HG02571 (cell line): ENCODE results near the gene ITGAV.

Experiments
- ATAC-seq: cut with Tn5 transposase; IDR thresholded peaks from one replicate; pipeline ENCODE4 v1.9.1; 2021; ENCODE audit warnings: mild to moderate bottlenecking, moderate library complexity; ENCODE audit not compliant: unreplicated experiment

ITGAV gene

DNA sequence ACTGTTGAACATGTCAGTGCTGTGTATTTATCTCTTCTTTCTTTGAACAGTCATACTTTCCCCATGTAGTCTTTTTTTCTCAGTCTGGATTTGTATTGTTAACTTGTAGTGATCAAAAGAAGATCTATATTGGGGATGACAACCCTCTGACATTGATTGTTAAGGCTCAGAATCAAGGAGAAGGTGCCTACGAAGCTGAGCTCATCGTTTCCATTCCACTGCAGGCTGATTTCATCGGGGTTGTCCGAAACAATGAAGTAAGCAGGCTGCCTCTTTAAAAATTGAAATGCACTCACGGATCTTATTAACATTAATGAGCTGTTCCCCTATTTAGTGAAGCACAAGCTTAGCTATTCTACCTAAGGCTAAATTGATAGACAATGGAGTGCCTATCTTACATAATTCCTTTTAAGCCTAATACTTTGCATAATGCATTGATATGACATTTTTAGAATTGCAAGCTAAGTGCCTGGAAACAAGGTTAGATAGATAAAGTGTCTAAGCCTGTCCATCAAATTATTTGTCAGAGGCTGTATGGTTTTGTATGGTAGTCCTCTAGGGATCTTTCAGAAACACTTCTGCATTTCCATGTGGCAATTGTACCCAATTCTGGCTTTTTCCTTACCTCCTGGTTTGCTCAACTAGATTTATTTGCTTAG, 74.7 kb downstream of the ITGAV start:
- ATAC-seq, result no peak

DNA sequence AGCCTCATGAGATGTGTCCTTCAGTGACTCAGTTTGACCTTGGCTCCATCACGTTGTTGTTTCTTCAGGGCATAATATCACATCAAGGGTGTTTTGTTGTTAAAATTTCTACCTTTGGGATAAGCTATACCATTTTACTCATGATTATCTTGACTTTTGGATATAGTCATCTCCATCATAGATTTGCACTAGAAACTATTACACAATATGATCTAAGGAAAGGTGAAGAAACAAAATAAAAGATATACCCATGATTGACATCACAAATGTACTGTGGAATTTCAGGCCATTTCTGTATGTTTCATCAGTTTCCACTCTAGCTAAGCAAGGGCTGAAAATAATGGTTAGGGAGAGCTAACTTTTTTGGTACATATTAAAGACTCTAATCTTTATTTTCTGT, 79.3 kb downstream of the ITGAV start:
- ATAC-seq, result no peak

DNA sequence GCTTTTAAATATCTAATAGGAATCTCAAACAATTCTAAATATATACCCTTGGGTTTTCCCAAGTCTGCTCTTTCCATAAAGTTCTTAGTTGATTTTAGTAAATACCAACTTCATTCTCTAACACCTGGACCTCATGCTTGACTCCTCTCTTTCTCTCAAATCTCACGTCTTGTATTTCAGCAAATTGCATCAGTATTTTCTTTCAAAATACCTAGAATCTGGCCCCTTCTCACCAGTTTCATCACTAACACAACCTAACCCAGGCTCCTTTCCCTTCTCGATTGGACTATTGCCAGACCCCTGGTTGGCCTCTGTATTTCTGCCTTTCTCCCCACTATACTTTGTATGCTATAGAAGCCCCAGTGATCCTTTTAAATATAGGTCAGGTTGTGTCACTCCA, 81.0 kb downstream of the ITGAV start:
- no peak for ATAC-seq

DNA sequence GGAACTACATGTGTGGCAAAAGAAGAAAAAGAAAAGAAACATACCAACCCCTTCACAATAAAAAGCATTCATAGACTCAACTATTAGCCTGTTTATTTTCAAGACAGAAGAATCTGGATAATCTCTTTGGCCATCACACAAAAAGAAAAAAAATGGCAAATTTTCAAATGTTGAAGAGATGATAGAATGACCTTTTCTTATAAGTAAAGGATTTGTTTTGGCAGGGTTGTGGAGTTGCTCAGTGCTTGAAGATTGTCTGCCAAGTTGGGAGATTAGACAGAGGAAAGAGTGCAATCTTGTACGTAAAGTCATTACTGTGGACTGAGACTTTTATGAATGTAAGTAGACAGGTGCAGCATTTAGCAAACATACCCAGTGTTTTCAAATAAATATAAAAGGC, 85.5 kb downstream of the ITGAV start:
- ATAC-seq, result no peak

DNA sequence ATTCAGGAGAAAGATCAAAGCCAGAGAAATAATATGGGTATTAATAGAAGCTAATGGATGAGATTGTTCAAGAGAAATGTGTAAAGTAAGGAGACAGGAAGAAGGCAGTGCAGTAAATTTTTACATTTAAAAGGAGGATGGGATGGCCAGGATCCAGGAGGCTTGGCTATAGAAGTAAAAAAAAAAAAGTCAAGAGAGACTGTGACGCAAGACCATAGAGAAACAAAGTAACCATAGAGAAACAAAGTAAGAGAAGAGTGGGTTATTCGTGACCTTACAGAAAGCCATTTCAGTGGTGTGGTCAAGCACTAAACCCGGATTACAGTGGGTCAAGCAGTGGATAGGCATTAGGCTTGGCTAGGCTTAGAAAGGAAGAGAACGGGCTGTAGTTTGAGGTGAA, 93.5 kb downstream of the ITGAV start:
- no peak for ATAC-seq

DNA sequence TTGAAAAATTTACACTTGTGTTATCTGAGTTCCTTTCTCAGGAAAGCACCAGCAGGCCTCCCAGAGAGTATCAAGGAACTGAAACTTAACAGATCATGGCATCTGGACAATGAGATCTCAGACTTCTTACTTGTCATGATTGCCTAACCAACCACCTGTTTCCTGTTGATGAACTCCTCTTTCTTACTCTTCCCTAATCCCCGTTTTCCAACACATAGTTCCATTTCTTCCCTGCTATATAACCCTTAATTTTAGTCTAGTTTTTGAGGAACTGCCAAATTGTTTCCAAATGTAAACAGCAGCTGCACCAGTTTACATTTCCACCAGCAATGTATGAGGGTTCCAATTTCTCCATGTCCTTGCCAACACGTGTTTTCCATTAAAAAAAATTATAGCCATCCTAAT, 98.0 kb downstream of the ITGAV start:
- ATAC-seq, result no peak

DNA sequence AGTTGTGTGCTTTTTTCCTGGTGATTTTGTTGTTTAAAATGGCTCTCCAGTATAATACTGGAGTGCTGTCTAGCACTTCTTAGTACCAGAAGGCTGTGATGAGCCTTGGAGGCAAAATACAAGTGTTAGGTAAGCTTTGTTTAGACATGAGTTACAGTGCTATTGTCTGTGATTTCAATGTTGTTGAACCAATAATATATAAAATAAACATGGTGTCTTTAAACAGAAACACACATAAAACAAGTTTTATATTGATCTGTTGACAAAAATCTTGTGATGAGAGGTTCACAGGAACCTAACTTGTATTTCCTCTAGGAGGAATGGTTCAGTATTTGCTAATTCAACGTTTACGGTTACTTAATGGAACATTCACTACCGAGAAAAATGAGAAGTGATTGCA, 99.0 kb downstream of the ITGAV start:
- no peak for ATAC-seq

DNA sequence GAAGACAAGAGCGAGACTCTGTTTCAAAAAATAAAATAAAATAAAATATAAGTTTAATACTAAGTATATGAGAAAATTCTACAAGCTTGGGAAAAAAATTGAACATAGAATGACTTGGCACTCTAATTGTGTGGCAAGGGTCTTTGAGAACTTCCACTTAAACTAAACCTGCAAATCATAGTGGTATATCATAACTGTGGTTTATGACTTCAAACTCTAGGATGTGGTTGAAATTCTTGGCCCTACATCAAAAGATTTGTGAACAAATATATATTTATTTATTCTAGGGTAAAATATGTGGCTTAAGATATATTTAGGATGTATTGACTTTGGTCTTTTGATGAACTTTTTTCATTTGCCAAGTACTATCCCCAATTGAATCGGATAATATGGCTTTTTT, 100.9 kb downstream of the ITGAV start:
- ATAC-seq, result no peak

DNA sequence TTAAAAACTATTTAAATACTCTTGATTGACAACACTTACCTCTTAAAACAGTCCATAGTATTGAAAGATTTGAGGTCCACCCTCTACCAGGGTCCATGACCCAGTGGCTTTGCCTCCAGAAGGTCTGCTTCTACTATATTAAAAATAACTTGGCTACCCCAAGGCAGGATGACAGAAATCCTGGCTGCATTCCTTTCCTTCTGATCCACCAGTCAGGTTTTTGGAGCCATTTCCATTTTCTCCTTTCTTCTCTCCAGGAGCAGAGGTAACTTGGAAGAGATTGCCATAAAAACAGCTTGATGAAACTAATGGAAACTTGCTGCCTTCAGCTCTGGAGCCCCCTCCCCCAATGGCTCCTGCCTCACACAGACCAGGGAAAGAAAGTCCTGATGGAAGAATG, 101.4 kb downstream of the ITGAV start:
- no peak for ATAC-seq

DNA sequence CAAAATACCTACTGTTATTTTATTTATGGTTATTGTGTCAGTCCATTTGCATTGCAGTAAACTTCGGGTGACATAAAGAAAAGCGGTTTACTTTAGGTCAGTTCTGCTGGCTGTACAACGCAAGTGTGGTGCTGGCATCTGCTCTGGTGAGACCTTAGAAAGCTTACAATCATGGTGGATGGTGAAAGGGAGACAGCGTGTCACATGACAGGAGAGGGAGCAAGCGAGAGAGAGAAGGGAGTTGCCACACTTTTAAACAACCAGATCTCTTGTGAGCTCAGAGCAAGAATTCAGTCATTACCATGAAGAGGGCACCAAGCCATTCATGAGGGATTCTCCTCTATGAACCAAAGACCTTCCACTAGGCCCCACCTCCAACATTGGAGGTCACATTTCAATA, 102.0 kb downstream of the ITGAV start:
- no peak for ATAC-seq

DNA sequence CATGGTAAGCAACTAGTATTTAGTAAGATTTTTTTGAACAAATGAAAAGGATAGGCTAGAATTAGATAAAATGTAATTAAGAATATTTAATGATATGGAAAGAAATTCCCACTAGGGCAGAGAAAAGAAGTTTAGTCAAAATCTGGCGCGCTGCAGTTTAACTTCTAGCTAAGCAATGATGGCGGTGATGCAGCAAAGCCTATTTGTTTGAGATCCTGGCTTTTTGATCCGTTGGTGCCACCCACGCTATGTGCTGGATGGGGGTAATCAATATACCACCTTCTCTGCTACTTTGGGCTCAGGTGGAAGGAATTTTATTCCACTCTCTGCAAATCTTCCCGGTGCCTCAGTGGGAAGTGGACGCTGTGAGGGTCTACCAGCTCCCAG, 103.6 kb downstream of the ITGAV start:
- ATAC-seq, result no peak

DNA sequence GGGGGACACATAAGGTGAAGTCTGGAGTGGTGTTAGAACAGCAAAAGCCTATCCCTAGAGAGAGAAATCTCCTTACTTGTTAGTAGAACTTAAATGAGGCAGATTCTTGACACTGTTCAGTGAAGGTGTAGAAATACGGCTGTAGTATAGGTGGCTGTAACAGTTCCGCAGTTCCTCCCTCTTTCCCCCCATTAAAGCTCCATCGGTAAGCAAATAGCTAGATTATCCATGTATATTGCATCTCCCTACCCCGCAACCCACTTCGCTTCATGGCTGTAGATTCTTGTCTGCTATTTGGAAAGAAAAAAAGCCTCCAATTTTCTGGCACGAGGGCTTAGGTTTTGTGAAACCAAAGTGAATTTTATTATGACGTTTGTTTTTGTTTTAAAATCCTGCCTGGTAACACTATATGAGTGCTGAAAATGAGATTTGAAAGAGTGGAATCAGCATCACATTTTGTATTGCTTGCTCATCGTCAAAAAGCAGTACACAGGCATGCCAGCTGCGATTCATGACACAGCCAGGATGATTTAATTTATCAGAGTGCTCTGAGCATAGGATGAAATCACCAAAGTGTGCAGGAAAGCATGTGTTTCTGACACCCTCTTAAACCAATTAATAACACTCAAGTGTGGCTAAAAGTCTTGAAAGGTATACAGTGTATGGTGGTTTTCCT, 105.4 kb downstream of the ITGAV start:
- no peak for ATAC-seq

DNA sequence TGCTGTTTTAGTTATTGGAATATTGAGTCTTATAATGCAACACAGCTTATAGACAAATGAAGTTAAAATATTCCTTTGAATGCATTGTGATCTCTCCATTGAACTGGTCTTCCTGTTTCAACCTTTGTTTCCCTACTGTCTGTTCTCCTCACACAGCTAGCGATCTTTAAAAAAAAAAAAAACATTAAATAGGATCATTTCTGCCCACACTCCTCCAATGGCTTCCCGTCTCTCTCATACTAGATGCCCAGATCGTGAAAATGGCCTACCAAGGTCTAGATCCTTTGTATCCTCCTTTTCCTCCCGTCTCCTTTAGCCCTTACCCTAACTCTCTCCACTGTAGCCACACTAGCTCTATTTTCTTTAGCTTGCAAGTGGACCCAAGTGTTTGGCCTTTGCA, 106.4 kb downstream of the ITGAV start:
- no peak for ATAC-seq

DNA sequence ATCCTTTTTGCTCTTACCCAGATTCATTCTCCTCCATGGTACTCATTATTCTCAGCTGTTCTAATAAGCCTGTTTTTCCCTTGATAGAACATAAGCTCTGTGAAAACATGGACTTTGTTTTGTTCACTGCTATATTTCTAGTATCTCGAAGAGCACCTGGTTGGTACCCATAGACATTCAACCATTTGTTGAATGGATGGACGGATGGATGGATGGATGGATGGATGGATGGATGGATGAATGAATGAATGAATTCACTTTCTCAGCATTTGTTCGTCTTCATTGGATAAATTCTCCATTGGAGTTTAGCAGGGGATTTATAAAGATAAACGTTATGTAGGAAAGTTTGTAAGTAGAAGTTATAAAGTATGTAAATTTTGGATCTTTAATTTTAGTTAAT, 106.9 kb downstream of the ITGAV start:
- ATAC-seq, result no peak

DNA sequence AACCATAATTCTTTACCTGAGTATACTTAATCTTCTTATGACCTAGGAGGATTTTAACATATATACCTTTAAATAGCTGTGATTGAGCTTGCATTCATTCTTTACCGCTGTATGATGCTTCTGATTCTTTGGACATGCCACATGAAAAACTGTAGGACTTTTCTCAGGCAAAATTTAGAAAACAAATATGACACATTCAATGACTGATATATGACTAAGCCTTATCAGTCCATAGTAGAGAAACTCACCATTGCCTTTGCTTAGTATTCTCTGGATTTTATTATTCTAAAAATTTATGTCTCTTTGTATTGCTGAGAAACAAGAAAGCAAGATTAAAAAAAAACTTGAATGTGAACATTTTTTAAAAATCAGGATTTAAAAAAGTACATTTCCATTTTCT, 107.7 kb downstream of the ITGAV start:
- no peak for ATAC-seq

DNA sequence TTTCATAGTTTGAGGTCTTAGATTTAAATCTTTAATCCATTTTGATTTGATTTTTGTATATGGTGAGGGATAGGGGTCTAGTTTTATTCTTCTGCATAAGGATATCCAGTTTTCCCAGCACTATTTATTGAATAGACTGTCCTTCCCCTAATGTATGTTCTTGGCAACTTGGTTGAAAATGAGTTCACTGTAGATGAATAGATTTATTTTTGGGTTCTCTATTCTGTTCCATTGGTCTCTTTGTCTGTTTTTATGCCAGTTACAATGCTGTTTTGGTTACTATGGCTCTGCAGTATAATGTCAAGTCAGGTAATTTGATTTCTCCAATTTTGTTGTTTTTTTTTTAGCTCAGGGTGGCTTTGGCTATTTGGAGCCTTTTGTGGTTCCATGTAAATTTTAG, 109.9 kb downstream of the ITGAV start:
- ATAC-seq, result no peak

DNA sequence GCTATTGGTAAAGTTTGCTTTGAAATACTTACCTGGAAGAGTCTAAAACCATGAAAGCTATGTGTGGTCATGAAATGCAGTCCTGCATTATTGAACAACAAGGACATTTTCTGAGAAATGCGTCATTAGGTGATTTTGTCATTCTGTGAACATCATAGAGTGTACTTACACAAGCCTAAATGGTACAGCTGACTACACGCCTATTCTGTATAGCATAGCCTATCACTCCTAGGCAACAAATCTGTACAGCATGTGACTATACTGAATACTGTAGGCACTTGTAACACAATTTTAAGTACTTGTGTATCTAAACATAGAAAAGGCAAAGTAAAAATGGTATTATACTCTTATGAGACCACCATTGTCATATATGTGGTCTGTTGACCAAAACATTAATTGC, 112.2 kb downstream of the ITGAV start:
- no peak for ATAC-seq

DNA sequence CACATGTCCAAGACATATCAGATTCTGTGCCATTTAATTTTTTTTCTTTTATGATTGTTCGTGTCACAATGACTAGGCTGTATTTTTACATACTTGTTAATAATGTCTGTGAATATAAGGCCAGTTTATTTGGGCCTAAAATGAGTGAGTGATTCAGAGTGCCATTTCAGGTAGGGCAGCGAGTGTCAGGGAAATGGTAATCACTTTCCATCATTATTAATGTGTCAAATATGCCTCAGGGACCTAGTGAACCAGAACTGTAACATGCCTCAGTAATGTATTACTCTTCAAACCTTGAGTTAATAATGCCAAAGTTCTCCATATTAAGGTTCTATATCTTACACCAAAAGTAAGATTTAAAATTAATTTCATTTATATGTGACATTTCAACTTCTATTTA, 112.6 kb downstream of the ITGAV start:
- ATAC-seq, result no peak

DNA sequence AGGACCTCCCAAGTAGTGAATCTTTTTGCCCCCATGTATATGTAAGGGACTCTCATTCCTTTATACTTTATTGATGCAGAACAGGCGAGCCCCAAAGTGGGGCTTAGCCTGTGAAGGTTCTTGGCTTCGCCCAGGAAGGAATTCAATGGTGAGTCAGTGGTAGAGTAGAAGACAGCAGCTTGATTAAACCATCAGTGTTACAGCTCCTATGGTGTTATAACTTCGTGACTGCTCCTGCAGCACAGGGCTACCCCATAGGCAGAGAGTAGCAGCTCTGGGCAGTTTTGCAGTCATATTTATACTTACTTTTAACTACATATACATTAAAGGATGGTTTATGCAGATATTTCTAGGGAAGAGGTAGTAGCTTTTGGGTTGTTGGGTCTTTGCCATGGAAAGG, 115.0 kb downstream of the ITGAV start:
- ATAC-seq, result no peak

DNA sequence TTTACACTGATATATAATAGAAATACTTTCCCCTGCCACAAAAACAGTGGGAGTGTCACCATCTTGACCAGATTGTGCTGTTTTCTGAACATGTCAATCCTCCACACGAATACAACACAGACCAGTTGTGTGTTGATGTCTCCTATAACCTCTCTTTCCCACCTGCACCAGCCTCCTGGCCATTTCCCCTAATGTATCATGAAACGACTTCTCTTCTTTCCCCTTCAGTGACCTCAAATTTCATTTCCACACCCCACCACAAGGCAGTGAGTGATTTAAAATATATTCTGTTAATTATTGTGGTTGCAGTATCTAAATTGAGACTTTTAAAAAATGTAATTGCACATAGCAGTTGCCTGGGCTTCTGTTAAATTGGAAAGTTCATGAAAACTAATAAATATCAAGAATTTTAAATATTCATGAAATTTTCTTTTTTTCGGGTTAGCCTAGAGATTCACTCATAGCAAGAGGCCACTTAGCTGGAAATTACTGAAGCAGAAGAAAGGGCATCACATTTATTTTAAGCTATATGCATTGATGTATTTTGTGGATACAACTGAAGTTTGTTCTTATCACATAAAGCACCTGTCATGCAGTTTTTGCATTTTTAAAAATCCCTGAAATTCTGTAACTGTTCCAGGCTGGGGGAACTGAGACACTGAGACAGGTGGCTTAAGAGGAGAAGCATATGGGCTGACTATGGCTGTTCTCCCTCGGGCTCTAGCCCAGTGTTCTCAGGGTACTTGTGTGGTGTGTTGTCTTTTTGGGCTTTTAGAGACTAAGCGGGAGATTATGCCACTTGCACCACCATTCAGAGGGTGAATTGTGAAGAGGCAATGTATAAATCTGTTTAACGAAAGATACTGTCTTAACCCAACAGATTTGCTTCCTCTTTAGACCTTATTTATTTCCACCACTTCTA, 119.9 kb downstream of the ITGAV start:
- no peak for ATAC-seq

DNA sequence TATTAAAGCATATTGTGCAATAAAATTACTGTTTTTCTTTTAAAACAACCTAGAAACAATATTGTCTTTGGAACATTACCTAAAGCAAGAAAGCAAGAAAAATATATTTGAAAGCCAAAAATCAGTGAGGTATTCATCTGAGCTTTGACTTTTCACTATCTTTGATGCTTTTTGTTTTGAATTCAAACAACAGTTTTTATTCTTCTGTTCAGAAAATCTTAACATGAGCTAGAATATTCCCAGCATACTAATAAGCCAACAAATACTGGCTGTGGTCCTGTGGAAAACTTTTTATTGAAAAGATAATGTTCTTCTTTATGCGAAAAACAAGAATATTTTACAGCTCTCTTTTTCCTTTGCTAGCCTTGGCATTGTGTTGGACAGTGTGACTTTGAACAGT, 123.8 kb downstream of the ITGAV start:
- ATAC-seq, result no peak

DNA sequence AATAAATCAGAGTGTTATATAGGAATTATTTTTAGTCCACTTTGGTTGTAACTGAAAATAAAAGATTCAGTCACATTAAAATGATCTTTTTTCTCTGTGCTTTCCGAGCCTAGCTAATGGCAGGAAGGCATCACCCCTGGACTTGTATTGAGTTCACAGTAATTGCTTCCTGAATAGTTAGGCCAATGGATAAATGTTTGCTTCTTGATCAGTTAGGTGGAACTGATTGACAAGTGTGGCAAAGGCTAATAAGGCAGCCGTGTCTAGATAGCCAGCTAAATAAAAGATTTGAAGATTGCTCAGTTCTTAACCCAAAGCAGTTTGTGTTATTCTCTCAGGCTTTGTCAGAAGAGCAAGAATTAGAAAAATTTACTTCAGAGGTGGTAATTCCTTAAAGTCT, 124.8 kb downstream of the ITGAV start:
- no peak for ATAC-seq
